ENCODE data around the gene SCYL3.
A peak's percentile ranks its signal among the peaks of the same experiment; 100 is the strongest.
"Not testable (repeated sequence)": the region's sequence is repeated elsewhere in the genome, so short reads cannot be mapped to it uniquely, and the experiment has no call there.

Gene SCYL3

DNA sequence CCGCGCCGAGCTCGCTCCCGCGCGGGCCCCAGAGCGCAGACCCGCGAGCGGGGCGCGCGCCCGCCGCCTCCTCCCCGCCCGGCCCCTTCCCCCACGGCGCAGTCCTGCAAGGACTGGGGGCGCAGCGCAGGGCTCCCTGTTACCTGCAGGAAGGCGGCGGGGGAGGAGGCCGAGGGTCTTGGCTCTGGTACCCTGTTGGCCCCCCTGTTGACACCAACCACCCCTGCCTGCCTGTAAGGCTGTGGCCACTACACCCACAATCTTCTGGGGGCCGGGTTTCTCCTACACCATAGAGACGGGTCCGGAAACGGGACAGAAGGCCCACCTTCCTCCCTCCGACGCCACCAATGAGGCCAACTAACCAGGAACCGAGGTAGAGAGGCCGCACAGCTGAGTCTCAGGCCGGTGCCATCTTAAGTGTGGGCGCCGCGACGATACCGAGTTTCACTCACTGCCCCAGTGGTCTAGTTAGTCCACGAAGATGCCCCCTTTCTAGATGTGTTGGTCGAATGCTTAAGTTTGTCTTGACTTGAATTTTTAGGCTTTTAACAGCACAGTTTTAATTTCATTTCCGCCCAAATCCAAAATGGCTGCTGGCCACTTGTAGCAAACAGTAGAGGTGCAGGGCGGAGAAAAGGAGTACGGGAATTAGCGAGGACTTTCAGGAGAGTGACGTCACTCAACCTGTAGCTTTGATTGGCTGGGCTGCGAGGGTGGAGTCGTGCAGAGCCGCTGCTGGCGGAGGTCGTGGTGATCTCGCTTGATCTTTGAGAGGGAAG lies at the start of gene SCYL3:
TSS of gene SCYL3 (minus strand) at position 252 of the 779 bp plus-strand sequence. CDS start 5,056 bp downstream, outside the sequence.
- peak; percentile 97 for DNase-seq

GRCh38 chr1:169941982-169942830 lies 48.5 kb upstream of the SCYL3 start:
- no peak for DNase-seq

DNA sequence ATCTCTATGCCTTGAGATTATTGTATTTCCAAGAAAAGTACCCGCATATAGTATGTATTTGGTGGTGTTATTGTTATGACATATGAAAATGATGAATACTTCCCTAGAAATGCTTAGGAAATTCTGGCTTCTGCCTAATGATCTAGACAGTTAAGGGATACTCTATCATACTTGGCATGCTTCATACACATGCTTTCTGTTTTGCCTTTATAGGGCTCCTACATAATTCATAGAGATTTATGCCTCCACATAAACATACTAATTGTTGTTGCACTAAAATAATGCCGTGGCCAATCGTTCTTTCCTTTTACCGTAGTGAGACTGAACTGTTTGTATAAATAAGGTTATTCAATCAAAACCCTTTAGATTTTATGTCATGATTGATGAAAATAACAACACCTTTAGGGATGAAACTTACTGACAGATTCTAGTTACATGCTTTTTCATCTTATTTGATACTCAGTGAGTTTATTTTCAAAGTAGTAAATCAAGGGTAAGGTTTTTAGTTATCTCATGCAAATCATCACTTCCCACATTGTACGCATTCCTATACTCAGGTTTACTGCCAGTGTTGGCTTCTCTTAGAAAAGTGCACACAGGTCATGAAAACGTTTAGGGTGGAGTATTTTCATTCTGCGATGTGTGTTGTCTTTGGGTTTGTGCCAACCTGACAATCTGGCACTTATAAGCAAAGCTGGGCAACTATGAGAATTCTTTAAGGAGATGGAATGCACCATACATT lies 40.5 kb upstream of the SCYL3 start:
- no peak for DNase-seq

DNA sequence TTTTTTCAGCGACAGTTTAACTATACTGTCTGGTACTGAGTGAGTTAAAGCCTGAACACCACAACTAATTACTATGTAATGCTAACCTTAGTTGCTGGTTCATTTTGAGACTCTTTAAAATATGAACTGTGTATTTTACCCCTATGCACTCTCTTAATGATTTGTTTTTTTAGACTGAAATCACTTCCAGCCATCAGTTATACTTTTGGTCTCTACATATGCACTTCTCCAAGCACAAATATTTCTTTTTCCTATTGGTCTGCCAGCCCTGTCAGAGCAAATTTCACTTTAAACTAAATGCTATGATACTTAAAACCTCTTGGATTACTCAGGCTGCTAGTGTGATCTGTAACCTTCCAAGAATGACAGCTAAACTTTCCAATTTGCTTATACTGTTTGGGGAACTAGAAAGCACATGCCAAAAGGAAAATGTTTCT lies 38.1 kb upstream of the SCYL3 start:
- no peak for DNase-seq

GRCh38 chr1:169929210-169929526 lies 35.5 kb upstream of the SCYL3 start:
- no peak for DNase-seq

DNA sequence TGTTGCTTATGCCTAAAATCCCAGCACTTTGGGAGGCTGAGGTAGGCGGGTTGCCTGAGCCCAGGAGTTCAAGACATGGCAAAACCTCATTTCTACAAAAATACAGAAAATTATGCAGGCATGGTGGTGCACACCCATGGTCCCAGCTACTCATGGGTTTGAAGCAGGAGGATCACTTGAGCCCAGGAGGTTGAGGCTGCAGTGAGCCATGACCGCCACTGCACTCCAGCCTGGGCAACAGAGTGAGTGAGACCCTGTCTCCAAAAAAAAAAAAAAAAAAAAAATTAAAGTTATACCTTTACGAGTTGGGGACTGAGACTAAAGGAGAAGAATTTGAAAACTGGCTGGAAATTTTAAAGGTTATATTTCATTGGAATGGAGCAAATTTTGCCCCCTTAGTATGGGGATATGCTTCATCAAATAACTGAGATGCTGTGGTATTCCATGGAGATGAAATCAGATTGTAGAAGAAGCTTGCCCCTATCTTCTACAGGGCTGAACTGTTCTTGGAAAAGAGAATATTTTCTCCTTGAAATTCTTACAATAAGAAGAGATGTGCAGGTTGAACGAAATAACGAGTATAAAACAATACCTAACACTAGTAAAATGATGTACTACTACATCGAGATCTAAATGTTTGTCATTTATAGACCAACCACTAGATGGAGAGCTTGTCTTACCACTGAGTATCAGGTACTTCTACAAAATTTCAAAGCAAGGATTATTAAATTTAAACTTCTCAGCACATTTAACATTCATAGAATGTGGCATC lies 34.9 kb upstream of the SCYL3 start:
- peak; percentile 40 for DNase-seq

DNA sequence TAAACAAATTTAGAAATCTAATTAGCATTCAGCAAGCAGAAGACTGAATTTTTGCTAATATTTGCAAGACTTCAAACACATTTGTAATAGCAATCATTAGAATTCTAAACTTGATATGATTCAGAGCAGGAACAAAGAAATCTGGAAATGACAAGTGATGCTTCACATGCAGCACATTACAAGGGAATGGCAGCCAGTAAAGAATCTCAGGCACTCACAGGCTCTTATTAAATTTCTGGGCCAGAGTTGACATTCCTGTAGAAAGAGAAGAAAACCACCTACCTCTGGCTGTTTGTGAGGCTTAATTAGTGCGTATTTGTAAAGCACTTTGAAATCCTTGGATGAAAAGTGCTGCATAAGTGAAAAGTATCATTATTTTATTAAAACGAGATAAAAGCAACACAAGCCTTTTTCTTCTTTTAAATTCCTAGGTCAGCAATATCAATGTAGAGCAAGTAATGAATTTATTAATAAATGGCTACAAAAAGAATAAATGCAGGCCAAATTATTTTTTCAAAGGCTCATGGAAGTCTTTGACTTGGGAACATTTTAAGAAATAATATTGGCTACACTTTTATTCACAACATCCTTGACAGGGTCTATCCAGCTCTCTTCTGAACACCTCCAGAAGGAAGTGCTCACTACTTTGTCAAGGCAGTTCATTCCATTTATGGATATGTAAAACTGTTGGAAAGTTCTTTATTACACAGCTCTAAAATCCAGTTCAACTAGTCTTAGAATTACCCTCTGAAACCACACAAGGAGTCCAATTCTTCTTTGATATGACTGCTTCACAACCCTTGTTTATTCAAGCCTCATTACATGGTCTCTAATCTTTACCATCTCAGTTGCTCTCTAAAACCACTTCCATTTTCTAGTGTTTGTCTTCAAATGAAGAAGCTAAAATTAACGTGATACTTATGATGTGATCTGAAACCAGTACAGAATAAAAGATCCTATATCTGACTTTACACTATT lies 32.1 kb upstream of the SCYL3 start:
- DNase-seq, result peak; percentile 8

DNA sequence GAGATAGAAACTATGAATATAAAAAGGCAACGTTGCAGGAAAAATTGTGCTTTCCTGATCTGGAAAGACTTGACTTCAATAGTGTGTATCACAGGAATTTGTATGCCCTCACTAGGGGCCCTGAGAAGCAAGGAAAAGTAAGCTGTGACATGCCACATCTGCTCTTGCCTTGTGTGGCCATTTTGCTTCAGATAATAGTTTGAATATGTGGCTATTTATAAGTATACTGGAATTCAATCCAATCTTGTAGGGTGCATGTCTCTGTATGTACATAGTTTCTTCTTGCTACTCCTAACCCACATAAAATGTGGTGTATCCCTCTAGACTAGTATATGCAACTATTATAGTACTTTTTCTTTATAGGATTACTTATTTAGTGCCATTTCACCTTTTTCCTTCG lies 31.1 kb upstream of the SCYL3 start:
- no peak for DNase-seq

GRCh38 chr1:169924063-169924462 lies 30.4 kb upstream of the SCYL3 start:
- DNase-seq, result no peak

DNA sequence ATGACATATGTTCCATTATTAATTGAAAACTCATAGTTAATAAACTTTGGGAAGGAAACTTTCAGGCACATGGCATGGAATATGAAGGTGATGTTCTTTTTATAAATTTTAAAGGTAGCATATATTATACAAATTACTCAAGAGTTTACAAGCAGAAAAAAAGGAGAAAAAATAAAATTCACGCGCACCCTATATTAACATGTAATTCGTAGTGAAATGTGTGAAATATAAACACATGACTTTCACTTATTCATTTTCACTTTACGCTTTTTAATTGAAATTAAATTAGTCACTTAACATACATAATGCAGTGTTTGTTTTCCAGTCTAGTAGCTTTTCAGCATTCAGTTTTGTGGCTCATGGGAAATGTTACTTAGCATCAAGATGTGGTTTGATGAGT lies 27.4 kb upstream of the SCYL3 start:
- no peak for DNase-seq

DNA sequence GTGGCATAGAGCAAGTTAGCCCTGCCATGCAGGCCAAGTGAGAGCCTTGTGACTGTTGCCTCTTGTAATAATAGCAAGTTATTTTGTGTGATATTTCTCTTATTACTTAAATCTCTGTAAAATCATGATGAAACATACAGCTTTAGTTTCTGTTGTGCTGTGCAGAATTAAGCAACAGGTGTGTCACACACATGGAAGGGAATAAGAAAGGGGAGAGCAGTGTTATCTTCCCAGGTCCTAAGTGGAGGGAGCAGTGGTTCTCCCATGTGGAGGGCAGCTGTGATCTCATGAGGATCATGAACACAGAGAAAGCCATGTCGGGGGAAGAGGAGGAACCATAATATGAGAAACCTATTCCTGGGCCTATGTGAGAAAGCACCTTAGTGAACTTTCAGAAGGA lies 25.2 kb upstream of the SCYL3 start:
- DNase-seq, result no peak

DNA sequence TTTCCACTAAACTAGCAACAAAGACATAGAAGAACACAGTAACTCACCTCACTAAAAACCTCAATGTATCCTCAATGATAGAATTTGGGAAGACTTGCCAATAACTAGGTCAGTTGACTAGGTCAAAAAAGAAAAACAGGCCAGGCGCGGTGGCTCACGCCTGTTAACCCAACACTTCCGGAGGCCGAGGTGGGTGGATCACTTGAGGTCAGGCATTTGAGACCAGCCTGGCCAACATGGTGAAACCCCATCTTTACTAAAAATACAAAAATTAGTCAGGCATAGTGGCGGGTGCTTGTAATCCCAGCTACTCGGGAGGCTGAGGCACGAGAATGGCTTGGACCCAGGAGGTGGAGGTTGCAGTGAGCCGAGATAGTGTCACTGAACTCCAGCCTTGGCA lies 24.5 kb upstream of the SCYL3 start:
- not testable (repeated sequence) for DNase-seq

DNA sequence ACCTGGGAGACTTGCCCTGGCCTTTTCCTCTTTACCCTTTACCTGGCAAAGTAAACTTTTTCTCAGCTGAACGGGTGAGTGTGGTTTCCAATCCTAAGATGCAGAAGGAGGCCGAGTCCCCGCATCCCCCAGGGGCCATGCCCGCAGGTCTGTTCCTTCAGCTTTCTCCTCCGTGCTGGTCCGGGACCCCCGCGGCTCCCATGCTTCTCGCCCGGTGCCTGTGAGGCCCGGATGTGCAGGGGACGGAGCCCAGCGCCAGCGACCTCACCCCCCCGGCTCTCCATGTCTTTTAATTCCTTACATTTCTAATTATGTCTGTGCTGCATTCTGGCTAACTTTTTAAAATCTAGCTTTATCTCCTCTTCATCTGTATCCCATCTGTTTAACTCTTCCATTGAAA lies 21.5 kb upstream of the SCYL3 start:
- DNase-seq, result no peak

DNA sequence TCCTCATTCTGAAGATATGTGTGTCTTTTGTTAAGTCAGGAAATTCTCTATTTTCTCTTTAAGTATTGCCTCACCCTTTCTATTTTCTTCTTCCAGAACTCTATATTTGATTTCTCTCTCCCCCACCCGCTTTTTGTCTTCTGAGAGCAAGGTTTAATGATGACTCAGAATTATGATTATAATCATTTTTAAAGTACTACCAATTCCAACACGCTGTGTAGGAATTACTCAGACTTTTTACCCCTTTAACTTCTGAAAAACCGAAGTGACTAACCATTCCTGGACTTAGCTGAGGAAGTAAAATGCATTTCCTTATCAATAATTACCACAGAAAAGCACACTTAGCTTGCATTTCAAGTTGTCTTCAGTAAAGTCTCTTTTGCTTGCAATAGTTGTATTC lies 20.8 kb upstream of the SCYL3 start:
- no peak for DNase-seq

DNA sequence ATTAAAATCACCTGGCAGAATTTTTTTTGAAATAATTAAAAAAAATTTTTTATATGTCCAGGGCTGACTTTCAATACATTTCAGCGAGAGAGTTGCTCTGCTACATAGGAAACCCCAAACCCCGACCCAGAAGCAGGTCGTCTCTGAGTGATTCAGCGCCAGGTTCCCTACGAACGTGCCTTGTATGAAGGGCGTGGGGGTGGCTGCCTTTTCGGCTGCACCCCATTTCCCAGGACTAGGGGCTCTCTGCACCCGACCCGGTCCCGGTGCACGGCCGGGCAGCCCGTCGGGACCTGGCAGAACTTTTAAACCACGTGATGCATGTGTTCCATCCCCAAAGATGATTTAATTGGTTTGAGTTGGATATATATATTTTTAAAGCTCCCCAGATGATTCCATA lies 15.8 kb upstream of the SCYL3 start:
- no peak for DNase-seq

DNA sequence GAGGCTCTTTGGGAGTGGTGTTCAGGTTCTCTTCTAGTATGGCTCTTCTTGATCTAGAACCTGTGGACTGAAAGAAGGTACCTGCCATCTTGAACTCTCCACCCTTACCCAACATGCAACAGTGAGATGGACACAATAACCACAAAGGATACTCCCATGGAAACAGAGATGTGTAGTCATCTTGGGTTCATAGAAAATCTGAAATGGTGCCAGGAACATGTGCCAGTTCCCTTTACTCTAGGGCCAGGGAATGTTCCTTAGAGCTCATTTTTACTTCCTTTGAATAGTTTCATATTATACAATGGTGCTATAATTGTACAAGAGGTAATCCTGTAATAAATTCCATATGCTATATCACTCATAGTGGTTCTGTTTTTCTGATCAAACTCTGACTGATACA lies 13.2 kb upstream of the SCYL3 start:
- DNase-seq, result no peak

DNA sequence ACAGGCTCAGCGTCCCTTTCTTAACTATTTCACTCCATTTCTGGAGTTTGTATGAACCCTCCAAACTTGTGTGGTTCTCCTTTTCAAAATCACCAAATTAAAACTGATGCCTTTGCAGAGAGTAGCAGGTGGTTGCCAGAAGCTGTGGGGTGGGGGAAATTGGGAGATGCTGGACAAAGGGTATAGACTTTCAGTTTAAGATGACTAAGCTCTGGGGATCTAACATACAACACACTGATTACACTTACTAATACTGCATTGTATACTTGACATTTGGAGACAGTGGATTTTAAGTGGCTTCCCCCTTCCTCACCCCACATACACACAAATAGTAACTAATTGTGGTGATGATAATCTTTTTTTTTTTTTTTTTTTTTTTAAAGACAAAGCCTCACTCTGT lies 11.1 kb upstream of the SCYL3 start:
- DNase-seq, result no peak

GRCh38 chr1:169902751-169903150 lies 9.1 kb upstream of the SCYL3 start:
- no peak for DNase-seq

GRCh38 chr1:169901115-169901514 lies 7.4 kb upstream of the SCYL3 start:
- DNase-seq, result no peak

- DNase-seq, result no peak
These were observed 6.9 kb upstream of the SCYL3 start for GRCh38 chr1:169900571-169900970.

- no peak for DNase-seq
These were observed 6.0 kb upstream of the SCYL3 start for GRCh38 chr1:169899519-169900217.

Measured in NCI-H774 (cell line).